Fibroblast of peridontal ligament (primary cell): ENCODE data around the gene ADGRL1.
"Not testable (repeated sequence)": the region's sequence is repeated elsewhere in the genome, so short reads cannot be mapped to it uniquely, and the experiment has no call there.

Source experiments
- DNase-seq: peaks from one replicate; pipeline ENCODE4 v3.0.0-alpha.2; 2010; ENCODE audit errors: extremely low read depth

ADGRL1 gene

GRCh38 chr19:14161305-14161704 is 44.7 kb downstream of the ADGRL1 start:
- no peak for DNase-seq

- DNase-seq, result no peak
Observed at GRCh38 chr19:14160017-14160703, 45.8 kb downstream of the ADGRL1 start.

- DNase-seq, result no peak
Observed at GRCh38 chr19:14159059-14159458, 46.9 kb downstream of the ADGRL1 start.

GRCh38 chr19:14158276-14159023 is 47.5 kb downstream of the ADGRL1 start:
- DNase-seq, result no peak

GRCh38 chr19:14156971-14157717 is 48.8 kb downstream of the ADGRL1 start:
- DNase-seq, result no peak

- DNase-seq, result no peak
Observed at GRCh38 chr19:14156122-14156521, 49.8 kb downstream of the ADGRL1 start.

GRCh38 chr19:14155371-14155770 is 50.6 kb downstream of the ADGRL1 start:
- DNase-seq, result no peak

GRCh38 chr19:14152713-14153112 is 53.3 kb downstream of the ADGRL1 start:
- no peak for DNase-seq

GRCh38 chr19:14150770-14151661 is 55.0 kb downstream of the ADGRL1 start:
- no peak for DNase-seq

GRCh38 chr19:14150041-14150769 is 55.8 kb downstream of the ADGRL1 start:
- no peak for DNase-seq

GRCh38 chr19:14149509-14149994 is 56.4 kb downstream of the ADGRL1 start:
- DNase-seq, result peak; percentile 34

- DNase-seq, result no peak
Observed at GRCh38 chr19:14148751-14149410, 57.1 kb downstream of the ADGRL1 start.

GRCh38 chr19:14147797-14148605 is 58.0 kb downstream of the ADGRL1 start:
- DNase-seq, result peak; percentile 59

- DNase-seq, result peak; percentile 78
Observed at GRCh38 chr19:14146789-14147216, 59.2 kb downstream of the ADGRL1 start.

- DNase-seq, result not testable (repeated sequence)
Observed at GRCh38 chr19:14146169-14146568, 59.8 kb downstream of the ADGRL1 start.

- no peak for DNase-seq
Observed at GRCh38 chr19:14145381-14145780, 60.6 kb downstream of the ADGRL1 start.

- no peak for DNase-seq
Observed at GRCh38 chr19:14142262-14143190, 63.4 kb downstream of the ADGRL1 start.

GRCh38 chr19:14141041-14141440 is 64.9 kb downstream of the ADGRL1 start:
- DNase-seq, result no peak
